HG03469 (cell line): ENCODE results near the gene ARRB1.
"Not testable (repeated sequence)": the region's sequence is repeated elsewhere in the genome, so short reads cannot be mapped to it uniquely, and the experiment has no call there.

Experiments used
- ATAC-seq: cut with Tn5 transposase; IDR thresholded peaks from one replicate; pipeline ENCODE4 v1.9.1; 2021; ENCODE audit warnings: mild to moderate bottlenecking, moderate library complexity, moderate number of reproducible peaks; ENCODE audit not compliant: unreplicated experiment

ARRB1 gene

GRCh38 chr11:75371949-75372876, 20.8 kb upstream of the ARRB1 start:
- ATAC-seq, result no peak

GRCh38 chr11:75369560-75370255, 18.2 kb upstream of the ARRB1 start:
- no peak for ATAC-seq

GRCh38 chr11:75366826-75367225, 15.4 kb upstream of the ARRB1 start:
- not testable (repeated sequence) for ATAC-seq

- ATAC-seq, result no peak
Measured at GRCh38 chr11:75365711-75366181, 14.3 kb upstream of the ARRB1 start.

- not testable (repeated sequence) for ATAC-seq
Measured at GRCh38 chr11:75362285-75362684, 10.8 kb upstream of the ARRB1 start.

GRCh38 chr11:75356613-75357012, 5.2 kb upstream of the ARRB1 start:
- no peak for ATAC-seq

- no peak for ATAC-seq
Measured at GRCh38 chr11:75355051-75355450, 3.6 kb upstream of the ARRB1 start.

- no peak for ATAC-seq
Measured at GRCh38 chr11:75352588-75353206, 1.2 kb upstream of the ARRB1 start.

- ATAC-seq, result no peak
Measured at GRCh38 chr11:75351791-75352587, 528 bp upstream of the ARRB1 start.

GRCh38 chr11:75350743-75351540, 519 bp downstream of the ARRB1 start:
- ATAC-seq, result no peak

GRCh38 chr11:75350122-75350742, 1.2 kb downstream of the ARRB1 start:
- no peak for ATAC-seq

GRCh38 chr11:75349521-75350116, 1.8 kb downstream of the ARRB1 start:
- no peak for ATAC-seq

- no peak for ATAC-seq
Measured at GRCh38 chr11:75347781-75348566, 3.5 kb downstream of the ARRB1 start.

GRCh38 chr11:75346912-75347647, 4.4 kb downstream of the ARRB1 start:
- no peak for ATAC-seq

GRCh38 chr11:75346296-75346695, 5.2 kb downstream of the ARRB1 start:
- no peak for ATAC-seq

GRCh38 chr11:75345455-75346160, 5.9 kb downstream of the ARRB1 start:
- ATAC-seq, result no peak
